Activated T-cell treated with anti-CD3 and anti-CD28 coated beads for 48 hours (primary cell): Measurements from ENCODE around the gene FGD3.
"Not testable (repeated sequence)": the region's sequence is repeated elsewhere in the genome, so short reads cannot be mapped to it uniquely, and the experiment has no call there.

Experiments used
- DNase-seq: peaks from one replicate; pipeline ENCODE4 v3.0.0-alpha.2; 2020; ENCODE audit warnings: low read depth

The FGD3 gene, protein sequence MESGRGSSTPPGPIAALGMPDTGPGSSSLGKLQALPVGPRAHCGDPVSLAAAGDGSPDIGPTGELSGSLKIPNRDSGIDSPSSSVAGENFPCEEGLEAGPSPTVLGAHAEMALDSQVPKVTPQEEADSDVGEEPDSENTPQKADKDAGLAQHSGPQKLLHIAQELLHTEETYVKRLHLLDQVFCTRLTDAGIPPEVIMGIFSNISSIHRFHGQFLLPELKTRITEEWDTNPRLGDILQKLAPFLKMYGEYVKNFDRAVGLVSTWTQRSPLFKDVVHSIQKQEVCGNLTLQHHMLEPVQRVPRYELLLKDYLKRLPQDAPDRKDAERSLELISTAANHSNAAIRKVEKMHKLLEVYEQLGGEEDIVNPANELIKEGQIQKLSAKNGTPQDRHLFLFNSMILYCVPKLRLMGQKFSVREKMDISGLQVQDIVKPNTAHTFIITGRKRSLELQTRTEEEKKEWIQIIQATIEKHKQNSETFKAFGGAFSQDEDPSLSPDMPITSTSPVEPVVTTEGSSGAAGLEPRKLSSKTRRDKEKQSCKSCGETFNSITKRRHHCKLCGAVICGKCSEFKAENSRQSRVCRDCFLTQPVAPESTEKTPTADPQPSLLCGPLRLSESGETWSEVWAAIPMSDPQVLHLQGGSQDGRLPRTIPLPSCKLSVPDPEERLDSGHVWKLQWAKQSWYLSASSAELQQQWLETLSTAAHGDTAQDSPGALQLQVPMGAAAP

GRCh38 chr9:92947268-92948037 lies at the start of gene FGD3:
TSS of gene FGD3 (plus strand) at chr9:92947523. CDS start at chr9:92976257, 28,734 bp downstream.
- no peak for DNase-seq

DNA sequence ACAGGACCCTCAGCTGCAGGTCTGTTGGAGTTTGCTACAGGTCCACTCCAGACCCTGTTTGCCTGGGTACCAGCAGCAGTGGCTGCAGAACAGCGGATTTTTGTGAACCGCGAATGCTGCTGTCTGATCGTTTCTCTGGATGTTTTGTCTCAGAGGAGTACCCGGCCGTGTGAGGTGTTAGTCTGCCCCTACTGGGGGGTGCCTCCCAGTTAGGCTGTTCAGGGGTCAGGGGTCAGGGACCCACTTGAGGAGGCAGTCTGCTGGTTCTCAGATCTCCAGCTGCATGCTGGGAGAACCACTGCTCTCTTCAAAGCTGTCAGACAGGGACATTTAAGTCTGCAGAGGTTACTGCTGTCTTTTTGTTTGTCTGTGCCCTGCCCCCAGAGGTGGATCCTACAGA lies 42.2 kb upstream of the FGD3 start:
- DNase-seq = not testable (repeated sequence)

DNA sequence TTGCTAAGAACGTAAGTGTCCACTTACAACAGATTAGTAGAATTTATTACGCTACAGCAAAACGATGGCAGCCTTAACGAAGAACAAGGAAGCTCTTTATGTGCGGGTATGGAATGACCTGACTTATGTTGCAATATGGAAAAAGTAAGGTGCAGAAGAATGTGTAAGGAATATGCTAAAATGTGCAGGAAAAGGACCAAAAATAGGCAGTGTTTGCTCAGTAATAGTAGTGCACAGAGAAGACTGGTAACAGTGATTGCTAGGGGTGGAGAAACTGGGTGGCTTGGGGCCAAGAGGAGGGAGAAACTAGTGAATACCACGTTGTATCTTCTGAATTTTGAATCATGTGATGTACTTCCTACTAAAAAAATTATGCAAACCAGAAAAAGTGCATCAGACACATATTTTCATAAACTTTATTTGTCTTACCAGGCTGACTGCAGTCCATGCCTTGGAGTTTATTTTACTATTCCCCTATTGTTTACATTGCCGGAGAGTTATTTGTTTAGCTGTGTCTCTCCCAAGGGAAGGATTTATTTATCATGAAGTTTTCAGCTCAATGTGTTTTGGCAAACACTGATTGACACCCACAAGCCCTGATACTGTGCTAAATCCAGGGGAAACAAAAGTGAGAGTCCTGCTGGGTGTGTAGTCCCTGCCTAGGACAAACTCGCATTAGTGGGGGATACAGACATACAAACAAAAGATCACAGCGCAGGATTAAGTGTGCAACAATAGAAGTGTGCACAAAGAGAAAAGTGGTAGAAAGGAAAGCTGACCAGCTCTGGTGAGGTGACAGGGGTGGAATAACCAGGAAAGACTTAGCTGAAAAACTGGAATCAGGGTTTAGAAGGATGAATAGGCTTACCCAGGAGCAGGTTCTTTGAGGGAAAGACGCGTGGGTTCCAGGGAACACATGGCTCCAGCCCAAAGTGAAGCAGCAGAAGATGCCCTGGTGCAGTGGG lies 35.5 kb upstream of the FGD3 start:
- no peak for DNase-seq

DNA sequence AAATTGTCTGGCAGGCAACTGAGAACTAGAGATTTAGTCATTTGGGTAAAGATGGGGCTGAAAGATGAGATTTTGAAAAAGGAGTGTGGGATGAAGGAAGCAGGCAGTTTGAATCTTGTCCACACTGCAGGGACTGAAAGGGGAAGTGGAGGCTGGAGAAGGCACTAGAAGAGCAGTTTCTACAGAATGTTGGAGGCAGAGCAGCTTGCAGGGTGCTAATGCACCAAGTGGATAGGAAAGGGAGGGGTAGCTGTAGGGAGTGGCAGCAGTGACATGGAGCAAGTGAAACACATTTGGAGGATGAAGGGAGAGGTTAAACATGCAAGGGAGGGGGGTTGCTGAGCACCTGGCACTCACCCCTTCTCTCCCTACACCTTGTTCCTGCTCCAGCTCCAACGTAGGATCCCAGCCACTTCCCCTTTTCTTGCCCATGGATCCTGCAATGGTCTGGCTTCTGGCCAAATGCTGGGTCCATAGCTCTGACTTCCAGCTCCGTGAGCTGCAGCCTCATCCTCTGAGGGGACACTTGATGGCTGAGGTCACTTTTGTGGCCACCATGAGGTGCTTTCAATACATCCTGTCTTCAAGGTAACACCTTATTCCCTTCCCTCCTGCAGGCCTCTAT lies 30.0 kb upstream of the FGD3 start:
- DNase-seq = no peak

- DNase-seq = no peak
Observed at GRCh38 chr9:92920437-92920836, 26.9 kb upstream of the FGD3 start.

DNA sequence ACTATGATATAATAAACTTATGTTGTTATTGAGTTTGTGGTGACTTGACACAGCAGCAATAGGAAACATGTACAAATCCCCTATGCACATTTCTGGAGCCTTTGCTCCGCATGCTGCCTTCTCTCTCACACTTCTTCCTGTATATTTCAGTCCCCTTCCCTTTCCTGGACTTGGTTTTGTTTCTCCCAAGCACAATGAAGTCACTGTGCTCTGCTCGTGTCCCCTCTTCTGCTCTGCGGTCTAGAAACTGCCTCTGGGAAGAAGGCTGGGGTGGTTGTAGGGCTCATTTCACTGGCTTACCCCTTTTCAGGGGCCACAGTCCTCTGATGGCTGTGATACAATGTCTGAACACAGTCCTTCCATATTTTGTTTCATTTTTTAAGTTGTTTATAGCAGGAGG lies 15.7 kb upstream of the FGD3 start:
- DNase-seq = no peak

DNA sequence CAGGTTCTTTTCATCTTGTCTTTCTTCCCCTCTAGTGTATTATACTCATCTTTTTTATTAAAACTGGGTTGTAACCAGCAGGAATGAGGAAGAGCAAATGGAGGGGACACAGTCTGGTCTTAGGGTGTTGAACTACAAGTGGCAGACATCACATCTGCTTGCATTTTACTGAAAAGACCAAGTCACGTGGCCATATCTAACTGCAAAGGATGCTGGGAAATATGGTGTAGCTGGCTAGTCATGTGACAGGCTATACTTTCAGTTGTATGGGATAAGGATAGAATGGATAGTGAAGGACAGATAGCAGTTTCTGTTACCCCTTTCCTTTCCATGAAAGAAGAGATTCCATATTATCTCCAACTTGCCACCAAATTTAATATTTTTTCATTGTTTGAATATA lies 13.0 kb upstream of the FGD3 start:
- no peak for DNase-seq

- DNase-seq = no peak
Observed at GRCh38 chr9:92938025-92938424, 9.3 kb upstream of the FGD3 start.

DNA sequence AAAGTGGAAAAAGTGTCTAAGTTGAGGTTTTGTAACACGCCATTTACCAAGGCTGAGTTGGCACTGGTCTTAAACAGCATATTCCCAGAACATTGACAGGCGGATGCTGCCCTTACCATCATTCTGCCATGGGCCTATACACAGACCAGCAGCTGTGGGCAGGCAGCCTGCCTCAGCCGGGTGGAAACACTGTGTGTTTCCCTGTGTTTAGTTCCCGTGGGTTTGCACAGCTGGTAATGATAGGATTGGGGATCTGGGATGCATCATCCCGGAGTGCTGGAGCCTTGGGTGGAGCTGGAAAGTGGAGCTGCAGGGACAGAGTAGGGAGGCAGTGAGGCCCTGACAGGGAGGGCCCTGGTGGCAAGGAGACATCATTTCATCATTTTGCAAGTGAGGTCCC lies 5.5 kb upstream of the FGD3 start:
- DNase-seq = no peak

- DNase-seq = no peak
Observed at GRCh38 chr9:92942688-92943616, 4.4 kb upstream of the FGD3 start.

DNA sequence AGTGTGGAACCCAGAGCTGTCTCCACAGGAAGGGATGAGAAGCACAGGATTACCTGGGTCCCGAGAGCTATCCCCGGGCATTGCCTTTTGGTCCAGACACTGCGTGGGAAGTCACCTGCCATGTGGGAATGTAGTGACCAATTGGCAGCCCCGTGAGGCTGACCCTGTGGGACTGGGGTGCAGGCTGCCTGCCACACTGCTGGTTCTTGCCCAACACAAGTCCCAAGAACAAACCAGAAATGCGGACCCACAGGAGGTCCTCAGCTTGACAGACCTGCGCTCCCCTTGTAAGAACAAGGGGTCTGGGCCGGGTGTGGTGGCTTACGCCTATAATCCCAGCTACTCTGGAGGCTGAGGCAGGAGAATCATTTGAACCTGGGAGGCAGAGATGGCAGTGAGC lies 2.4 kb upstream of the FGD3 start:
- DNase-seq = no peak

GRCh38 chr9:92945796-92946195 lies 1.5 kb upstream of the FGD3 start:
- DNase-seq = no peak

DNA sequence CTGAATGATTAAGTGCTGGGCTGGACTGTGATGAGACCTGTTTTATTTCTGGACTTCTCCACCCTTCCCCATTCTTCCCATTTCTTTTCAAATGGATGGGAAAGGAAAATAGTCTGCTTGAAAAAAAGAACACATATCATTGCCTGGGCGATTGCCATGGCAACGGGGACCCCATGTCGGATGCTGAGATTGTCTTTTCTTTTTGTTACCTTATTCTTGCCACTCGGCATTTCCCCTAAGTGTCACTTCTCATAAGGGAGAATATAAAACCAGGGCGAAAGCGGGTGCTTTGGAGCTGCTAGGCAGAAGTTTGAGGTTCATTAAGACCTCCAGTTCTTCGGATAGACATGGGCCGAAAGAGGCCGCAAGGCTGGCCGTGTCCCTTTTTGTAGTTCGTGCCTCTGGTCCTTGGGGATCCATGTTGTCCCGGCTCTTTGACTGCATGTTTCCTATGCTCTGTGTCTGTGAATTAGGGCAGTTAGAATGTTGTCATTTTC lies 763 bp downstream of the FGD3 start:
- no peak for DNase-seq

DNA sequence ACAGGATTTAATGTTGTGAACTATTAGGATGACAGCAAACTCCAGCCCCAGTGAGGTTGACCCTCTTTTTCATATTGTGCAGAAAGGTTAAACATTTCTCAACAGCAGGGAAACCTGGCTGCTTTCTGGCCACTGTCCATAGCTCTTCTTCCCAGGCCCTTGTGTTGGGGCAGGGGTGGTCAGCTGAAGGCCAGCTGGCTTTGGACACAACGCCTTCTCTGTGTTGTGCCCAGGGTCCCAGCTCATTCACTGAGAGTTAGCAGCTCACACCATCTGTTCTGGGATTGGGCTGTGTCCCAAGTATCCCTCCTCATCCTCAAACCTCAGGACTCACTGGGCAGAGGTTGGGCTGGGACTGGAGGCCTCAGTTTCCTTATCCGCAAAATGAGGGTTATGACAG lies 1.3 kb downstream of the FGD3 start:
- DNase-seq = no peak

- DNase-seq = no peak
Observed at GRCh38 chr9:92949266-92949982, 2.1 kb downstream of the FGD3 start.

- no peak for DNase-seq
Observed at GRCh38 chr9:92950359-92950955, 3.1 kb downstream of the FGD3 start.

DNA sequence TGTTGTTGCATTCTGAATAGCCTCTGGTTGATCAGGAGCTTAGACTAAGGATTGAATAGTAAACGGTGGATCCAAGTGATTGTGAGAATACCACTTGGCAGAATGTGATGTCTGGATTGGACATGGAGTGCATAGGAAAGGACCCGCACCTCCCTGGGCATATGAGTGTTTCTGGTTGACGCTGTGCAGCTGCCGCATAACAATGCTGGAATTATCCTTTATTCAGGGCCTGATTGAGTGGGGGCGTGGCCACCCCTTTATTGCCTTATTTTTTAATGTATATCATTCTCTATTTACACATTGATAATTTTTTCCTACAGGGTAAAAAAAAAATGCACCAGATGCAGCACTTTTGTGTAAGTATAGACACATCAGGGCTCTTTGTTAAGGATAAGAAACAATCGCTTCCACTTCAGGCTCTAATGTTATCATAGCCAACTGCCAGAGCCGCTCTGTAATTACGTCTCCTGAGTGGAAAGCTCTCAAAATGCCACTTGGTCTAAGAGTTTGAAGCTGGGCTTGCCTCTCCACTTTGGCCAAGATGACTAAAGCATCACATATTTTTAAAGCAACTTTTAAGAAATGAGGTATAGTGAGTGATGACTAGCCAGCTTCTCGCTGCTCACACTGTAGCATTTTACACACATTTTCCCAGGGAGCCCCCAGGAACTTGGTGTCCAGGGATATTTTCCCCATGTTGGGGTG lies 5.7 kb downstream of the FGD3 start:
- DNase-seq = no peak
